NOMO-1 treated with DMSO at 0.1 percent for 48 hours (cell line): ENCODE data around the gene IVNS1ABP.
"Not testable (repeated sequence)": the region's sequence is repeated elsewhere in the genome, so short reads cannot be mapped to it uniquely, and the experiment has no call there.

Experiments used
- DNase-seq: peaks from one replicate; lab custom pipeline; 2025; ENCODE audit not compliant: unreplicated experiment; lab: John Stamatoyannopoulos, UW

IVNS1ABP gene

GRCh38 chr1:185317034-185317885 is at the start of gene IVNS1ABP:
Gene IVNS1ABP, minus strand, starts transcription at chr1:185317243. Its CDS starts 7,750 bp downstream, at chr1:185309493.
- DNase-seq: peak; percentile 97

DNA sequence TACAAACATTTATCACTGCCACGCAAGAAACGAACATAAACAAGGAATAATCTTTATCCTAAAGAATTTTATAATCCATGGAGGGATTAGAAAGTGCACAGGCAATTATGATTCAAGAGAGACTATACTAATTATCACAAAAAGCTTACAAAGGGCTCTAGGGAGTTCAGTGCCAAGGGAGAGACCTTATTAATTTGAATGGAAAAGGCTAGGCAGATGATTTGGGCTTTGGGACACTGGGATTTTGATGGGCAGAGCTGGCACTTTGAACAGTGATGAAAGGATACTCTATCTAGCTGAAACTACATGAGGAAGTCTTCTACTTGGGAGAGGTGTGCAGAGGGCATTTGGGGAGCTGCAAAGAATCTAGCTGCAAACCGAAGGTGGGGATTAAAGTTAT is 48.9 kb upstream of the IVNS1ABP start:
- no peak for DNase-seq

DNA sequence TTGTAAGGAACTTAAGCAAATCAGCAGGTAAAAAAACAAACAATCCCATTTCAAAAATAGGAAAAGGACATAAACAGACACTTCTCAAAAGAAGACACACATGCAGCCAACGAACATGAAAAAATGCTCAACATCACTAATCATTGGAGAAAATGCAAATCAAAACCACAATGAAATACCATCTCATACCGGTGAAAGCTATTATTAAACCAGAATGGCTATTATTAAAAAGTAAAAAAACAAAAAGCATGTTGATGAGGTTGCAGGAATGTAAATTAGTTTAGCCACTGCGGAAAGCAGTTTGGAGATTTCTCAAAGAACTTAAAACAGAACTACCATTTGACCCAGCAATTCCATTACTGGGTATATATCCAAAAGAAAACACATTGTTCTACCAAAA is 47.5 kb upstream of the IVNS1ABP start:
- not testable (repeated sequence) for DNase-seq

DNA sequence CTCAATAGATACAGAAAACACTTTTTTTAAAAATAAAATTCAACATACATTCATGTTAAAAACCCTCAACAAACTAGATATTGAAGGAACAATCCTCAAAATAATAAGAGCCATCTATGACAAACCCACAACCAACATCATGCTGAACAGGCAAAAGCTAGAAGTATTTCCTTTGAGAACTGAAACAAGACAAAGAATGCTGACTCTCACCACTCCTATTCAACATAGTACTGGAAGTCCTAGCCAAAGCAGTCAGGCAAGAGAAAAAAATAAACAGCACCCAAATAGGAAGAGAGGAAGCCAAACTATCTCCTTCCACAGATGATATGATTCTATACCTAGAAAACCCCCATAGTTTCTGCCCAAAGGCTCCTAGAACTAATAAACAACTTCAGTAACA is 46.2 kb upstream of the IVNS1ABP start:
- DNase-seq: no peak

GRCh38 chr1:185360714-185361113 is 43.7 kb upstream of the IVNS1ABP start:
- DNase-seq: no peak

DNA sequence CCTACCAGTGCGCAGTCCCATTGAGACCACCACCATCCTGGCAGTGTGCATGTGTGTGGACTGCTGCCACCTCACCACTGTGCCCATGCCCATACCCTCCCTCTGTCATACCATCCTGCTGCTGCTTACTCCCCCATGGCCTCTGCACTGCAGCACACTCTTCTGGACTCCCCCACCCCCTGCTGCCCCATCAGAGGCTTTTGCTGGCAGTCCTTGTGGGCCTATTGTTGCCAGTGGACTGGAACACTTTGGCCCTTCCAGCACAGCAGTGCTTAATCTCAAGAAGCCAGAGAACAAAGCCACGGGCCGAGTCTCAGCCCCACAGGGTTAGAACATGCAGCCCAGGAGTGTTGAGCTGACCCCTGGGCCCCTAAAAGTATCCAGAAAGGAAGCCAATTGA is 41.9 kb upstream of the IVNS1ABP start:
- DNase-seq: no peak

GRCh38 chr1:185355947-185356346 is 38.9 kb upstream of the IVNS1ABP start:
- no peak for DNase-seq

DNA sequence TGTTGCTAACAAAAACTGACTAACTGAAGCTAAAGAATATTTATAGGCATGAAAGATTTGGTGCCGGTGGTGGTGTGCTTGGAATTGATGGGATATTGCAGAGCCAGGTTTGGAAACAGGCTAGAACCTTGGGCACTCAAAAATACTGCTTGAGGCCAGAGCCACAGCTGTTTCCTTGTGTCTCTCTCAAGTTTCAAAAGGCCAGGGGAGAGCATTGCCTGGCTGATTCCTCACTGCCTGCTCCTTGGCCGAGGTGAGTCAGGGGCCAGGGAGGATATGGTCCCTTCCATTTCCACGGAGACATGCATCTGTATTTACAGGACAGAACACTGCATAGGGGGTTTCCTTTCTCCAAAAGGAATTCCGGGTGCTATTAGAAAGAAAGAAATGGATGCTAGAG is 36.1 kb upstream of the IVNS1ABP start:
- DNase-seq: no peak

DNA sequence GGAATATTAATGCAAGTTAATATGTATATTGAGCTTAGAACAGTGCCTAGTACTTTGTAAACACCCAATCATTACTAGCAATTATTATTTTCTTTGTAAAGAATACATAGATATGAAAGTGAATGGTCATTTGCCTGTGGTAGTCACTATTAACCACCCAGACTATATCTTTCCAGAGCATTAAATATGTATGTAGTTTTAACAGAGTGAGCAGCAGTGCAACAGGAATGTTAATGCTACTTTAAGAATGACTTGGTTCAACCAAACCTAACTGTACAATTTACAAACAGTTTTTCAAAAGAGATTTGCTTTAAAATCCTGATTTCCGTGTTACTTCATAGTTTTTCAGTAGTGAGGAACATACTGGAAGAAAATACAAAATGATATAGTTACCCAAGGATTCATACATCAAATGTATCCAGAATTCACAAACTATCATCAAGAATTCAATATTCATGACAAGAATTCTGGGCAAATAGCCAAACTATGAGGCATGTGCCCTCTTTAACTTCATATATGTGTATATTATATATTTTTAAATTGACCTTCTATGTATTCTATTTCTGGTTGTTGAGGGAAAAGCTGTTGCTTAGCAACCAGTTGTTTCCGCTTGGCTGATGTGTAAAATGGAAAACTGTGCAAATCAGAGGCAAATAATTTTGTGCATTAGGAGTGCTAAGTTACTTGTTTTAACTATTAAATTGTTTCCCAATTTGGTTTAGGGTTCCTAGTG is 34.9 kb upstream of the IVNS1ABP start:
- no peak for DNase-seq

DNA sequence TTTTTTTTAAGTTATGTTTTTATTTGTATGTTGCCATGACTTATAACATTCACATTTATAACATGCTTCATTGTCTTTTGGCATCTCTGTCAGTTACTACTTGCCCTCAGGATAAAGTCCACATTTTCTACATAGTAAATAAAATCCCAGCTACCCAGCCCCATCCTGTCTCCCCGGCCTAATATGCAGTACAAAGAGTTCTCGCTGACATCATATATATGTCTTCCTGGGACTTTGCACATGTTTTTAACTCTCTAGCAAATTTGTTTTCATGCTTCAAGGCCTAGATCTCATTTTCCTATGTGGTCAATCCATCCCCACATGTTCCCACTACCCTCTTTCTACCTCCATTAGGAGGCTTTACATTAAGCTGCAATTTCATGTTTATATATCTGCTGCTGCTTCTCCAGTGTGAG is 33.0 kb upstream of the IVNS1ABP start:
- DNase-seq: no peak

DNA sequence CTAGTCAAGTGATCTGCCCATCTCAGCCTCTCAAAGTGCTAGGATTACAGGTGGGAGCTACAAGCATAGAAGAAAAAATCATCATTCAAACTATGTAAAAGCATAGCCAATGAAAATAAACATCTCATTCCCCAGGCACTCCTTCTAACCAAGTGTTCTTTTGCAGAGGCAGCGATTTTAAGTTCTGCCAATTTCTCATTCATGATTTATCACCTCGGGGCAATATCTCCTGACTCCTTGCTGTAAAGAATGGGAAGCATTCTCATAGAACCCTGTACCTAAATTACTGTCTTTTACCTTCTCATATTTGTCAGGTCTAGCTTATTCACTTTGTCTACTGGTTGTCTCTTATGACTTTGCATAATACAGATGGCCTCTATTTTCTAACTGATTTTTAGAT is 32.5 kb upstream of the IVNS1ABP start:
- DNase-seq: no peak

DNA sequence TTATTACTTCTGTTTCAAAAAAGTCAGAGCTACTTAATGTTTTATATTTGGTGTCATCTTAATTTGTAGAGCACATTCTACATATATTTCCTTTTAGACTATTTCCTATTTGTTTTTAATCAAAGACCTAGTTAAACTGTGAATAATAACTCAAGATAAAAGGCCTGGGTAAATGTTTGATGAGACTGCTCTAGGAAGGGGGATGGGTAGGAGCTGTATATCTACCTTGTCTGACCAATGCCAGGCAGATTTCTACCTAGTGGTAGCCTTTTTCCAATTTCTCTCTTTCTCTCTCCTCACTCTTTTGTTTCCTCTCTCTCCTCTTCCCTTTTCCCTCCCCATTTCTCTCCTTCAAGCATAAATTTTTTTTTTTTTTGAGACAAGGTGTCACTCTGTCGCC is 31.9 kb upstream of the IVNS1ABP start:
- no peak for DNase-seq

DNA sequence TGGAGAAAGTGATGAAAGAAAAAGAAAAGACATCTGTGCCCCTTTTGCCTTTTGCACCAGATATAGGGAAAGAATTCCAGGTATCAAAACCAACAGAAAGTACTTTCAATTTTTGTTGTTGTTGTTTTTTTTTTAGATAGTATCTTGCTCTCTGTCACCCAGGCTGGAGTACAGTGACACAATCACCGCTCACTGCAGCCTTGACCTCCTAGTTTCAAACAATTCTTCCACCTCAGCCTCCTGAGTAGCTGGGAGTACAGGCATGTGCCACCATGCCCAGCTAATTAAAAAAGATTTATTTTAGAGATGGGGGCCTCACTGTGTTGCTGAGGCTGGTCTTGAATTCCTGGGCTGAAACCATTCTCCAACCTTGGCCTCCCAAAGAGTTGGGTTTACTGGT is 31.3 kb upstream of the IVNS1ABP start:
- DNase-seq: no peak

- DNase-seq: peak; percentile 80
Measured at GRCh38 chr1:185345913-185346720, 29.1 kb upstream of the IVNS1ABP start.

- DNase-seq: no peak
Measured at GRCh38 chr1:185343306-185343705, 26.3 kb upstream of the IVNS1ABP start.

DNA sequence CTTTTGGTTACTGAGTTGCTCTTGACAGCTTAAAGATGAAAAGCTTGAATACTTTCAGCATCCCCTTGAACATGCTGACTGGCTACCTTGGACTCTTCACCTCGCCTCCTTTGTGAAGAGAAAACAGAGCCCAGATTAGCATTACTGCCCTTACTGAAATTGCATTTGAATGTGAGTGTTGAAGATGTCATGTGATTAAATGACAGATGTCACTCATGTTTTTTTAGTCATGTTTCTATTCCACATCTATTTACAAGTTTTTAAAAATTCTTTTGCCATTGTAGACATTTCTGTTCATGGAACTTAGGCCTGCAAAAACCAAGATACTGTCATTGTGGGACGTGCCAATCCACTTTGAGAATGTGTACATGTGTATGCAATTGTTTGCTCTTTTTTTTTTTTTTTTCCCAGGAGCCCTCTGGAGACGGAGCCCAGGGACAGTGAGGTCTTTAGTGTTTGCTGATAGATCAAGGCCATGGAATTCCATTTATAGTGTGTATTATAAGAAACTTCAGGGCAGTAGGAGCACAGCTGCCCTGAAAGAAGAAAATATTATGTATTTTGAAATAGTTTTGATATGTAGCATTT is 25.7 kb upstream of the IVNS1ABP start:
- DNase-seq: no peak

- no peak for DNase-seq
Measured at GRCh38 chr1:185342017-185342416, 25.0 kb upstream of the IVNS1ABP start.

GRCh38 chr1:185341196-185341781 is 24.2 kb upstream of the IVNS1ABP start:
- DNase-seq: no peak

- DNase-seq: peak; percentile 91
Measured at GRCh38 chr1:185338719-185339622, 21.9 kb upstream of the IVNS1ABP start.

- DNase-seq: peak; percentile 82
Measured at GRCh38 chr1:185337246-185337645, 20.2 kb upstream of the IVNS1ABP start.
